Measurements from ENCODE around the gene ACKR3.

Gene ACKR3

GRCh38 chr2:236627841-236628240, 58.2 kb downstream of the ACKR3 start:
- DNase-seq: no peak
- H3K79me1 ChIP-seq (ENCODE audit: low read length): no peaks in the 10 kb centered on the region
- H3K4me1 ChIP-seq (ENCODE audit: control insufficient read depth, low read depth, low read length): no peaks in the 10 kb centered on the region
- H3K4ac ChIP-seq (ENCODE audit: low read depth, low read length): no peak overlapping the region
- H3K23ac ChIP-seq (ENCODE audit: low read length): no peak overlapping the region
- H2BK15ac ChIP-seq (replicated peaks; ENCODE audit: low read depth): no peak overlapping the region
- H3K18ac ChIP-seq (ENCODE audit: low read length): no peak overlapping the region
- H3K4me2 ChIP-seq (ENCODE audit: low read length): no peak overlapping the region
- no peak overlapping the region for H4K5ac ChIP-seq (ENCODE audit: low read length)
- H2BK5ac ChIP-seq (ENCODE audit: low read length): no peak overlapping the region
- no peak overlapping the region for H2AK5ac ChIP-seq (ENCODE audit: low read length)
- no peak overlapping the region for H3K27ac ChIP-seq (ENCODE audit: low read depth, low read length)
- H3K27me3 ChIP-seq (ENCODE audit: insufficient read depth, low read length, poor library complexity): no peaks in the 10 kb centered on the region
- H3K56ac ChIP-seq (ENCODE audit: low read length): no peak overlapping the region
- no peak overlapping the region for H3K4me3 ChIP-seq (ENCODE audit: low read length)
- H3K9ac ChIP-seq (ENCODE audit: low read length): no peak overlapping the region
- no peak overlapping the region for H4K8ac ChIP-seq (ENCODE audit: low read depth, low read length)
- no CpG with 5 or more reads among the region's 6 CpGs for WGBS (ENCODE audit: extremely low coverage, insufficient coverage, low lambda C conversion rate)
- no peaks in the 10 kb centered on the region for H3K36me3 ChIP-seq (ENCODE audit: control insufficient read depth, insufficient read depth, low read length)
- no peak overlapping the region for H2BK120ac ChIP-seq (ENCODE audit: low read depth, low read length)
- H3K79me2 ChIP-seq (ENCODE audit: control insufficient read depth, insufficient read depth, low read length): no peaks in the 10 kb centered on the region

- Histone ChIP-seq H4K5ac (ENCODE audit: low read length) (no peak overlapping the region), H2BK5ac (ENCODE audit: low read length) (no peak overlapping the region), H3K4me1 (ENCODE audit: control insufficient read depth, low read depth, low read length) (no peaks in the 10 kb centered on the region), H3K4me2 (ENCODE audit: low read length) (no peak overlapping the region), H3K56ac (ENCODE audit: low read length) (no peak overlapping the region), H3K36me3 (ENCODE audit: control insufficient read depth, insufficient read depth, low read length) (no peaks in the 10 kb centered on the region), H3K27ac (ENCODE audit: low read depth, low read length) (no peak overlapping the region), H3K27me3 (ENCODE audit: insufficient read depth, low read length, poor library complexity) (no peaks in the 10 kb centered on the region), H3K79me2 (ENCODE audit: control insufficient read depth, insufficient read depth, low read length) (no peaks in the 10 kb centered on the region), H4K8ac (ENCODE audit: low read depth, low read length) (no peak overlapping the region), H3K4ac (ENCODE audit: low read depth, low read length) (no peak overlapping the region), H2AK5ac (ENCODE audit: low read length) (no peak overlapping the region), H3K79me1 (ENCODE audit: low read length) (no peaks in the 10 kb centered on the region), H3K9ac (ENCODE audit: low read length) (no peak overlapping the region), H3K4me3 (ENCODE audit: low read length) (no peak overlapping the region), H2BK120ac (ENCODE audit: low read depth, low read length) (no peak overlapping the region), H2BK15ac (replicated peaks; ENCODE audit: low read depth) (no peak overlapping the region), H3K23ac (ENCODE audit: low read length) (no peak overlapping the region), H3K18ac (ENCODE audit: low read length) (no peak overlapping the region)
- DNase-seq: no peak
- WGBS (ENCODE audit: extremely low coverage, insufficient coverage, low lambda C conversion rate): no CpG with 5 or more reads among the region's 15 CpGs
Observed at GRCh38 chr2:236628256-236628901, 58.8 kb downstream of the ACKR3 start.

- Histone ChIP-seq H2BK15ac (replicated peaks; ENCODE audit: low read depth) (no peak overlapping the region), H3K27me3 (ENCODE audit: insufficient read depth, low read length, poor library complexity) (no peaks in the 10 kb centered on the region), H3K23ac (ENCODE audit: low read length) (no peak overlapping the region), H3K4me2 (ENCODE audit: low read length) (no peak overlapping the region), H4K8ac (ENCODE audit: low read depth, low read length) (no peak overlapping the region), H3K18ac (ENCODE audit: low read length) (no peak overlapping the region), H2BK120ac (ENCODE audit: low read depth, low read length) (no peak overlapping the region), H3K79me2 (ENCODE audit: control insufficient read depth, insufficient read depth, low read length) (no peaks in the 10 kb centered on the region), H3K79me1 (ENCODE audit: low read length) (no peaks in the 10 kb centered on the region), H3K27ac (ENCODE audit: low read depth, low read length) (no peak overlapping the region), H2AK5ac (ENCODE audit: low read length) (no peak overlapping the region), H3K56ac (ENCODE audit: low read length) (no peak overlapping the region), H3K4me3 (ENCODE audit: low read length) (no peak overlapping the region), H3K36me3 (ENCODE audit: control insufficient read depth, insufficient read depth, low read length) (no peaks in the 10 kb centered on the region), H2BK5ac (ENCODE audit: low read length) (no peak overlapping the region), H3K4ac (ENCODE audit: low read depth, low read length) (no peak overlapping the region), H3K9ac (ENCODE audit: low read length) (no peak overlapping the region), H3K4me1 (ENCODE audit: control insufficient read depth, low read depth, low read length) (no peaks in the 10 kb centered on the region), H4K5ac (ENCODE audit: low read length) (no peak overlapping the region)
- WGBS (ENCODE audit: extremely low coverage, insufficient coverage, low lambda C conversion rate): no CpG with 5 or more reads among the region's 11 CpGs
- DNase-seq: no peak
Observed at GRCh38 chr2:236628981-236629605, 59.5 kb downstream of the ACKR3 start.

GRCh38 chr2:236629961-236630872, 60.6 kb downstream of the ACKR3 start:
- Histone ChIP-seq H2AK5ac (ENCODE audit: low read length) (no peak overlapping the region), H2BK15ac (replicated peaks; ENCODE audit: low read depth) (no peak overlapping the region), H4K5ac (ENCODE audit: low read length) (no peak overlapping the region), H3K4me1 (ENCODE audit: control insufficient read depth, low read depth, low read length) (no peaks in the 10 kb centered on the region), H3K56ac (ENCODE audit: low read length) (no peak overlapping the region), H2BK120ac (ENCODE audit: low read depth, low read length) (no peak overlapping the region), H4K8ac (ENCODE audit: low read depth, low read length) (no peak overlapping the region), H3K4me2 (ENCODE audit: low read length) (no peak overlapping the region), H3K36me3 (ENCODE audit: control insufficient read depth, insufficient read depth, low read length) (no peaks in the 10 kb centered on the region), H3K79me2 (ENCODE audit: control insufficient read depth, insufficient read depth, low read length) (no peaks in the 10 kb centered on the region), H3K18ac (ENCODE audit: low read length) (no peak overlapping the region), H3K4ac (ENCODE audit: low read depth, low read length) (no peak overlapping the region), H2BK5ac (ENCODE audit: low read length) (no peak overlapping the region), H3K79me1 (ENCODE audit: low read length) (no peaks in the 10 kb centered on the region), H3K23ac (ENCODE audit: low read length) (no peak overlapping the region), H3K27me3 (ENCODE audit: insufficient read depth, low read length, poor library complexity) (no peaks in the 10 kb centered on the region), H3K4me3 (ENCODE audit: low read length) (no peak overlapping the region), H3K27ac (ENCODE audit: low read depth, low read length) (no peak overlapping the region), H3K9ac (ENCODE audit: low read length) (no peak overlapping the region)
- DNase-seq: no peak
- WGBS (ENCODE audit: extremely low coverage, insufficient coverage, low lambda C conversion rate): no CpG with 5 or more reads among the region's 16 CpGs

GRCh38 chr2:236631281-236631855, 61.7 kb downstream of the ACKR3 start:
- Histone ChIP-seq H3K9ac (ENCODE audit: low read length) (no peak overlapping the region), H4K8ac (ENCODE audit: low read depth, low read length) (no peak overlapping the region), H2BK5ac (ENCODE audit: low read length) (no peak overlapping the region), H3K36me3 (ENCODE audit: control insufficient read depth, insufficient read depth, low read length) (no peaks in the 10 kb centered on the region), H3K4me2 (ENCODE audit: low read length) (no peak overlapping the region), H3K18ac (ENCODE audit: low read length) (no peak overlapping the region), H3K4me1 (ENCODE audit: control insufficient read depth, low read depth, low read length) (no peaks in the 10 kb centered on the region), H3K4me3 (ENCODE audit: low read length) (no peak overlapping the region), H3K4ac (ENCODE audit: low read depth, low read length) (no peak overlapping the region), H2AK5ac (ENCODE audit: low read length) (no peak overlapping the region), H3K56ac (ENCODE audit: low read length) (no peak overlapping the region), H2BK15ac (replicated peaks; ENCODE audit: low read depth) (no peak overlapping the region), H3K79me1 (ENCODE audit: low read length) (no peaks in the 10 kb centered on the region), H4K5ac (ENCODE audit: low read length) (no peak overlapping the region), H3K27ac (ENCODE audit: low read depth, low read length) (no peak overlapping the region), H3K27me3 (ENCODE audit: insufficient read depth, low read length, poor library complexity) (no peaks in the 10 kb centered on the region), H3K23ac (ENCODE audit: low read length) (no peak overlapping the region), H2BK120ac (ENCODE audit: low read depth, low read length) (no peak overlapping the region), H3K79me2 (ENCODE audit: control insufficient read depth, insufficient read depth, low read length) (no peaks in the 10 kb centered on the region)
- no CpG with 5 or more reads among the region's 15 CpGs for WGBS (ENCODE audit: extremely low coverage, insufficient coverage, low lambda C conversion rate)
- DNase-seq: no peak
